Liver (tissue), 9 donors: ENCODE measurements around the gene RNF4. TPM values are rescaled to one million over a fixed set of nuclear protein-coding genes. Genes with fewer than 3 reads are reported as not detected.
A peak's percentile ranks its signal among the peaks of the same experiment; 100 is the strongest.

Experiments
- DNase-seq: peaks from one replicate; pipeline ENCODE4 v3.0.0-alpha.2; 2017; ENCODE audit warnings: low spot score
- H3K27ac ChIP-seq, 2 donors: one replicate each; pipeline ENCODE4 v1.7.0; 2013; ENCODE audit warnings: inconsistent platforms in 2 of 2, low read length in 2 of 2, control low read depth in 1 of 2, low read depth in 1 of 2, mild to moderate bottlenecking in 1 of 2
- H3K27me3 ChIP-seq, 4 donors: one replicate each; pipeline versions ENCODE4 v1.6.1 to v1.7.0; 2013; ENCODE audit warnings: low read length in 3 of 4, inconsistent platforms in 1 of 4, mild to moderate bottlenecking in 1 of 4, moderate library complexity in 1 of 4; ENCODE audit not compliant: control insufficient read depth in 4 of 4, insufficient read depth in 4 of 4
- H3K36me3 ChIP-seq, 4 donors: one replicate each; pipeline versions ENCODE4 v1.6.1 to v1.7.0; 2013; ENCODE audit warnings: low read length in 3 of 4, mild to moderate bottlenecking in 3 of 4, low read depth in 1 of 4, moderate library complexity in 1 of 4; ENCODE audit not compliant: control insufficient read depth in 4 of 4, insufficient read depth in 3 of 4
- H3K4me1 ChIP-seq, 4 donors: one replicate each; pipeline versions ENCODE4 v1.6.1 to v1.7.0; 2013; ENCODE audit warnings: low read length in 3 of 4, mild to moderate bottlenecking in 3 of 4, moderate library complexity in 1 of 4; ENCODE audit not compliant: control insufficient read depth in 4 of 4, insufficient read depth in 4 of 4
- H3K4me3 ChIP-seq, 3 donors: one replicate each; pipeline versions ENCODE4 v1.6.1 to v1.7.0; 2013; ENCODE audit warnings: low read length in 3 of 3, control low read depth in 1 of 3, low read depth in 1 of 3, mild to moderate bottlenecking in 1 of 3
- H3K9ac ChIP-seq, 2 donors: one replicate each; pipeline ENCODE4 v1.7.0; 2013; ENCODE audit warnings: low read length in 2 of 2, mild to moderate bottlenecking in 2 of 2, moderate library complexity in 2 of 2, control low read depth in 1 of 2, low read depth in 1 of 2
- H3K9me3 ChIP-seq, 4 donors: one replicate each; pipeline versions ENCODE4 v1.6.1 to v1.7.0; 2013; ENCODE audit warnings: low read length in 3 of 4; ENCODE audit not compliant: control insufficient read depth in 4 of 4
- EGR1 ChIP-seq, 2 donors: IDR thresholded peaks; 2 replicates each; pipeline ENCODE4 v1.6.1; 2016 to 2018; ENCODE audit warnings: antibody characterized with exemption in 2 of 2, low read depth in 2 of 2
- FOXA1 ChIP-seq: IDR thresholded peaks from 2 replicates; pipeline ENCODE4 v1.6.1; 2016; ENCODE audit warnings: antibody characterized with exemption
- FOXA2 ChIP-seq: IDR thresholded peaks from 2 replicates; pipeline ENCODE4 v1.6.1; 2016; ENCODE audit warnings: antibody characterized with exemption
- GABPA ChIP-seq, 2 donors: IDR thresholded peaks in 1 of 2; conservative IDR thresholded peaks in 1 of 2; 2 replicates each; pipeline ENCODE4 v1.6.1; 2016; ENCODE audit warnings: antibody characterized with exemption in 2 of 2, mild to moderate bottlenecking in 1 of 2, moderate library complexity in 1 of 2
- HNF4A ChIP-seq, 2 donors: conservative IDR thresholded peaks; 2 replicates each; pipeline ENCODE4 v1.6.1; 2016; ENCODE audit warnings: antibody characterized with exemption in 2 of 2, mild to moderate bottlenecking in 2 of 2
- HNF4G ChIP-seq: IDR thresholded peaks from 2 replicates; pipeline ENCODE4 v1.6.1; 2016; ENCODE audit warnings: antibody characterized with exemption
- JUND ChIP-seq, 2 donors: IDR thresholded peaks; 2 replicates each; pipeline ENCODE4 v1.6.1; 2016; ENCODE audit warnings: antibody characterized with exemption in 2 of 2
- NR2F2 ChIP-seq: IDR thresholded peaks from 2 replicates; pipeline ENCODE4 v1.6.1; 2016; ENCODE audit warnings: antibody characterized with exemption
- RAD21 ChIP-seq, 2 donors: IDR thresholded peaks; 2 replicates each; pipeline ENCODE4 v1.6.1; 2016; ENCODE audit warnings: antibody characterized with exemption in 2 of 2, mild to moderate bottlenecking in 2 of 2
- SP1 ChIP-seq: IDR thresholded peaks from 2 replicates; pipeline ENCODE4 v1.6.1; 2018; ENCODE audit warnings: antibody characterized with exemption, mild to moderate bottlenecking
- TAF1 ChIP-seq: conservative IDR thresholded peaks from 2 replicates; pipeline ENCODE4 v1.6.1; 2016; ENCODE audit warnings: antibody characterized with exemption, mild to moderate bottlenecking
- YY1 ChIP-seq: IDR thresholded peaks from 2 replicates; pipeline ENCODE4 v1.6.1; 2016; ENCODE audit warnings: antibody characterized with exemption, mild to moderate bottlenecking
- ZBTB33 ChIP-seq: IDR thresholded peaks from 2 replicates; pipeline ENCODE4 v1.6.1; 2016; ENCODE audit warnings: antibody characterized with exemption
- WGBS: extraction: QIAGEN DNeasy Blood & Tissue Kit; methylation state at CpG from one replicate; pipeline ENCODE4 v1.1.7; 2013; 5-methylcytosine and 5-hydroxymethylcytosine counted together
- polyA plus RNA-seq, 2 donors: library from polyadenylated mRNA; stranded (reverse) in 1 of 2; unstranded in 1 of 2; fragments of 200-250 nt in 1 of 2; fragments of >200 nt in 1 of 2; fragmentation: Nextera tagmentation in 1 of 2; extraction: Ambion mirVana in 1 of 2; gene quantifications; one replicate each; pipeline versions ENCODE4 v1.2.1 to v1.2.3, GENCODE V29; 2013 to 2015
- total RNA-seq, 2 donors: library from RNA; depleted of rRNA; stranded (reverse); fragments of >200 nt; gene quantifications; one replicate each; pipeline ENCODE4 v1.2.3, GENCODE V29; 2014
- TF ChIP-seq, protein P1 (sequence below): fragments of 150-350 bp; IDR thresholded peaks from 2 replicates; pipeline ENCODE4 v1.5.1; 2017; ENCODE audit warnings: improper control_type of control experiment, low read depth, low read length; ENCODE audit not compliant: missing input control
- TF ChIP-seq, protein P2 (sequence below): IDR thresholded peaks from 2 replicates; pipeline ENCODE4 v1.6.1; 2016; ENCODE audit warnings: antibody characterized with exemption
- donor health status: healthy.
- donor health status: healthy.
- donor health status: healthy.
- donor health status: healthy.
- donor health status: healthy.

Gene RNF4
- total and polyA plus RNA-seq, 4 donors = 13.0 to 31.0 (median 17.2) TPM

DNA sequence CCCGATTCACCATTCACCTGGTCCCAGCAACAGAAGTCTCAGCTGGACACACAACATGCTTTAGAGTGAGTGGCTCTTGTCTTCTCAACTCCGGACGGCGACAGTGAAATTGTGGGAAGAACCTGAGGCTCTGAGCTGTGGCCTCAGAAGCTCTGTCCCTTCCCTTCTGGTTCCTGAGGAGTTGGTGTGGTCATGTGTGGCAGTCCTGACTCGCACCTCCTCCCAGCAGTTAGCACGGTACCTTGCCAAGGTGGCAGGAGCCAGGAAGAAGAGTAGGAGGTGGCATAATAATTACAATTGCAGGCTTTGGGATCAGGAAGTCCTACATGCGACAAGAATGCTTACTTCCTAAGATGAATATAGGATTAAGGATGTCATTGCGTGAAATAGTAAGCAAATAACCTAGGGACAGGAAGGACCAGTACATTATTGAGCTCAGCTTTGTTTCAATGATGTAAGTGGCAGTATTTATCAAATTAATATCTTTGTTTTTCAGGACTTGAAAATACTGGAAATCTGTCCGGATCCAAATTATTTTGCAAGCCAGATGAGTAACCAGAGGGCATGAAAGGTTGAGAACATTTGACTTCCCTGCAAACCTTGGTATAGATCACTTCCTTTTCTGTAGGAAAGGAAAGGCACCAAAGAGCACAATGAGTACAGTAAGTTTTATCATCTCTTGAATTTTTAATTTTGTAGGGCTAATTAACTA, 21.1 kb downstream of the RNF4 start:
- no peak for DNase-seq
- WGBS = 86% methylated on average over 9 of the region's 9 CpGs
- Histone ChIP-seq H3K27ac (peak overlapping the region in 1 of 2 donors; percentile 3), H3K4me3 (no peak overlapping the region), H3K4me1 (peaks cover under 1 to 12% (median 5%) of the 10 kb centered on the region in 4 donors), H3K27me3 (no peaks in the 10 kb centered on the region), H3K9me3 (no peaks in the 10 kb centered on the region), H3K9ac (no peak overlapping the region), H3K36me3 (peaks cover 3 to 25% (median 15%) of the 10 kb centered on the region in 4 donors)
- peak; percentile 30 for TF ChIP-seq NR2F2
- TF ChIP-seq FOXA2 = no peak

DNA sequence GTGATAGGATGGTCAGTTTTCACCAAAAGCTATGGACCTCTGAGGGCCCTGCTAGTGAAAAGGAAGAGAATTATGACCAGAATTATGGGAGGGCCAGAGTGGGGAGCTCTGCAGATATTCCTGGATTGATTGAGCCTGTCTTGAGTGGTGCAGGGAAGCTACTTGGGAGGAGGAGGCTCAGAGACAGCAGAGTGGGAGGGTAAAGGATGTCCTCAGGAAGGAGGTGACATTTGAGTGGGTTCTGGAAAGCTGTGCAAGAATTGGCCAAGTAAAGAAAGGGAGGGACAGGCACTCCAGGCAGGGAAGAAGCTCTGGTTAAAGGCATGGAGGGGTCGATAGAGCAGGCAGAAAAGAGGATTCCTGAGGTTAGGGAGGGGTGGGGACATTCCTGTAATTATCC, 24.1 kb downstream of the RNF4 start:
- H3K4me3 ChIP-seq = no peak overlapping the region
- H3K27me3 ChIP-seq = no peaks in the 10 kb centered on the region
- H3K9ac ChIP-seq = no peak overlapping the region
- WGBS = 86% methylated on average over 1 of the region's 1 CpG
- DNase-seq = no peak
- TF ChIP-seq EGR1 (IDR thresholded peaks at IDR 0.05; ENCODE audit: low read depth in 2 of 2) = no peak
- TF ChIP-seq TAF1 = no peak
- no peak for TF ChIP-seq GABPA (IDR thresholded peaks at IDR 0.05 in 1 of 2, conservative IDR thresholded peaks at IDR 0.05 in 1 of 2)
- no peak for TF ChIP-seq SP1
- TF ChIP-seq RAD21 (IDR thresholded peaks at IDR 0.05) = no peak
- no peak for TF ChIP-seq FOXA2
- no peak for TF ChIP-seq FOXA1
- TF ChIP-seq, protein P1, sequence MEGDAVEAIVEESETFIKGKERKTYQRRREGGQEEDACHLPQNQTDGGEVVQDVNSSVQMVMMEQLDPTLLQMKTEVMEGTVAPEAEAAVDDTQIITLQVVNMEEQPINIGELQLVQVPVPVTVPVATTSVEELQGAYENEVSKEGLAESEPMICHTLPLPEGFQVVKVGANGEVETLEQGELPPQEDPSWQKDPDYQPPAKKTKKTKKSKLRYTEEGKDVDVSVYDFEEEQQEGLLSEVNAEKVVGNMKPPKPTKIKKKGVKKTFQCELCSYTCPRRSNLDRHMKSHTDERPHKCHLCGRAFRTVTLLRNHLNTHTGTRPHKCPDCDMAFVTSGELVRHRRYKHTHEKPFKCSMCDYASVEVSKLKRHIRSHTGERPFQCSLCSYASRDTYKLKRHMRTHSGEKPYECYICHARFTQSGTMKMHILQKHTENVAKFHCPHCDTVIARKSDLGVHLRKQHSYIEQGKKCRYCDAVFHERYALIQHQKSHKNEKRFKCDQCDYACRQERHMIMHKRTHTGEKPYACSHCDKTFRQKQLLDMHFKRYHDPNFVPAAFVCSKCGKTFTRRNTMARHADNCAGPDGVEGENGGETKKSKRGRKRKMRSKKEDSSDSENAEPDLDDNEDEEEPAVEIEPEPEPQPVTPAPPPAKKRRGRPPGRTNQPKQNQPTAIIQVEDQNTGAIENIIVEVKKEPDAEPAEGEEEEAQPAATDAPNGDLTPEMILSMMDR = no peak
- no peak for TF ChIP-seq YY1
- no peak for TF ChIP-seq HNF4G
- no peak for TF ChIP-seq JUND (IDR thresholded peaks at IDR 0.05)
- no peak for TF ChIP-seq ZBTB33
- no peak overlapping the region for H3K27ac ChIP-seq
- no peaks in the 10 kb centered on the region for H3K9me3 ChIP-seq
- peaks cover 0 to 3% (median 1%) of the 10 kb centered on the region in 4 donors for H3K4me1 ChIP-seq
- peaks cover 6 to 39% (median 30%) of the 10 kb centered on the region in 4 donors for H3K36me3 ChIP-seq

GRCh38 chr4:2494992-2495391, 26.1 kb downstream of the RNF4 start:
- TF ChIP-seq HNF4A (conservative IDR thresholded peaks at IDR 0.05) = no peak
- peak; percentile 58 for TF ChIP-seq NR2F2
- no peak for TF ChIP-seq HNF4G
- TF ChIP-seq, protein P2, sequence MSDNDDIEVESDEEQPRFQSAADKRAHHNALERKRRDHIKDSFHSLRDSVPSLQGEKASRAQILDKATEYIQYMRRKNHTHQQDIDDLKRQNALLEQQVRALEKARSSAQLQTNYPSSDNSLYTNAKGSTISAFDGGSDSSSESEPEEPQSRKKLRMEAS = no peak
- Histone ChIP-seq H3K9me3 (no peaks in the 10 kb centered on the region), H3K36me3 (peaks cover 10 to 47% (median 34%) of the 10 kb centered on the region in 4 donors), H3K9ac (no peak overlapping the region), H3K4me1 (peaks cover 0 to 3% (median 1%) of the 10 kb centered on the region in 4 donors), H3K27me3 (no peaks in the 10 kb centered on the region), H3K4me3 (no peak overlapping the region), H3K27ac (no peak overlapping the region)
- DNase-seq = no peak
- WGBS = 89% methylated on average over 3 of the region's 3 CpGs
